IPS-NIHi7 (cell line): ENCODE results near the gene MAGI1.
"Not testable (repeated sequence)": the region's sequence is repeated elsewhere in the genome, so short reads cannot be mapped to it uniquely, and the experiment has no call there.

Source experiments
- DNase-seq: peaks from one replicate; pipeline ENCODE4 v3.0.0; 2012; ENCODE audit warnings: mixed read lengths; ENCODE audit errors: extremely low spot score

Gene MAGI1

GRCh38 chr3:65593780-65594752 lies 444.7 kb downstream of the MAGI1 start:
- no peak for DNase-seq

DNA sequence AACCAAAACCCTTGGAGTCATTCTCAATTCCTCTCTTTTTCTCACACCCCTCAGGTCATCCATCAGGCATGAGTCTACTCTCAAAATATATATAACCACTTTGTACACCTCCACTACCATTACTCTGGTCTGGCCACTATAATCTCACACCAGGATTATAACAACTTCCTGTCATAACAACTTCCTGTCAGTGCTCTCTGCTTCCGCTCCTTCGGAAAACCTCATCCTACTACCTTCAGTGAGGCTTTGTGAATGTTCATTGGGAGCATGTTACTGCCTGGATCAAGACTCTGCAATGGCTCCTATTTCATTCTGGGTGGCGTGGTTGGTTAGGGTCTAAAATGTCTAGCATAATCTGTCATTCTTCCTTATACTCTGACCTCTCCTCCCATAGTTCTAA lies 447.4 kb downstream of the MAGI1 start:
- no peak for DNase-seq

- no peak for DNase-seq
Measured at GRCh38 chr3:65588884-65589283, 449.8 kb downstream of the MAGI1 start.

GRCh38 chr3:65587650-65588439 lies 450.9 kb downstream of the MAGI1 start:
- no peak for DNase-seq

- no peak for DNase-seq
Measured at GRCh38 chr3:65584913-65585312, 453.8 kb downstream of the MAGI1 start.

DNA sequence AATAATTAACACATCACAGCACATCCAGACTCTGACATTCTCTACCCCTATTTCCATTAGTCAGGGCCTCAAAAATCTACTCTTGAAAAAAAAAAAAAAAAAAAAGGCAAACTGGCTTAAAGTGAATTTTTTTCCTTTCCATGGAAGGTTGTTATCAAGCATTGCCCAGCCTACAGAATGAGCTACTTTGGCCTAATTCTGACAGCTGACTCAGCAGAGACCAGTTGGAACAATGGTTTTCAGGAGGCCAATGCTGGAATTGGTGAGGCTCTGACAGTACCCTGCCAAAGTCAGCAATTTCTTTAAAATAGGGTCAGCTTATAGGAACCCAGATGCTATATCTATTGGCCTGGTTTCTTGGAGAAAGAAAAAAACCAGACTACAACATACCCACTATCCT lies 454.7 kb downstream of the MAGI1 start:
- no peak for DNase-seq

GRCh38 chr3:65583188-65583587 lies 455.5 kb downstream of the MAGI1 start:
- DNase-seq = no peak

DNA sequence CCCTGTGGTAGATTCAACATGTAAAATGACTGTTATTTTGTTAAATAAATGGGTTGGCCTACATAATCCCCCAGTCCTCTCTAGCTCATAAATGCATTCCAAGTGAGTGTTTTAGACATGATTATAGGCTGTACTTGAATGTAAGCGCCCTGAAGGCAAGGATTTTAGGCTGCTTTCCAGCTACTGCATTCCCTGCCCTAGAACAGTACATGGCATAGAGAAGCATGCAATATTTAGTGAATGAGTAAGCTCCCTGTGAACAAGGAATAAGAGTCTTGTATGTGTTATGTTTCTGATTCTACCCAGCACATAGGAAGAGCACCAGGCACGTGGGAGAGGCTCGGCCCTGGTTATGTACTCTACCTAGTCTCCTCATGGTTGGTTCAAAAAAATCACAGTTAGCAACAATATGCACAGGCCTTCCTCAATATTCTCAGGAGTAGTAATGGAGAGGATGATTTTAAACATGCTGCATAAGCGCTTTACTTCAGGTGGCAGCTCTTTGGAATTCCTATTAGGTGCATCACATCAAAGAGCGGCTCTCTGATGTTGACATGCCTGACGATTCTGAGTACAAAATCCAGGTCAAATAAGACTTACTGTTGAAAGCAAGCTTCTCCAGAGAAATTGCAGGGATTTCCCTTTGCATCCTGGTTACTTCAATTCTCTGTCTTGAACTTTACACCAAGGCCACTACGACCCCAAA lies 456.6 kb downstream of the MAGI1 start:
- DNase-seq = no peak

DNA sequence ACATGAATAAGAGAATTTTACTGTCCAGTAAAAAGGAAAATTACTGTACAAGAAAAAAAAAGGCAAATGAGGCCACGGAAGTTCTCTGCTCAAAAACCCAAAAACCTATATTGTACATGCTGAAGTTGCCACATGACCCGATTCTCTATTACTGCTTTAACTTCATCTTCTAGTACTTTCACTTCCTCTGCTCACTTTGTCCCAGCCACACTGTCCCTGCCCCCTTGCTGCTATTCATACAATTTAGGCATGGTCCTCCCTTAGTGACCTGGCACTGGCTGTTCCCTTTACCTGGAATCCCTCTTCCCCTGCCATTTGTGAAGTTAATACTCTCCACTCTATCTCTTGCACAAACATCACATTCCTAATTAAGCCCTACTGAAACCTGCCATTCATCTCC lies 457.4 kb downstream of the MAGI1 start:
- DNase-seq = no peak

DNA sequence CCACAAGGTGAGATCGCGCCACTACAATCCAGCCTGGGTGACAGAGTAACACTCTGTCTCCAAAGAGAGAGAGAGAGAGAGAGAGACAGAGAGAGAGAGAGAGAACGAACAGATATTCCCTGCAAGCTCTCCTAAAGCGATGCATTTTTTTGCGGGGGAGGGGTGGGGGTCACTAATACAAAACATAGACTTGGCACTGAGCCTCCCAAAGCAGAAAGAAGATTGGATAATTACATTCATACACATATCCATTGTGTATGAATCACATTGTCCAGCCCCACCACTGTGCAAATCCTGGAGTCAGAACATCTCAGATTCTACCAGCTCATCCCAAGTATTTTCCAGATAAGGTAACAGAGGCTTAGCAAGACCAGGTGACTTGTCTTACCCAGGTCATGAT lies 459.9 kb downstream of the MAGI1 start:
- DNase-seq = no peak

DNA sequence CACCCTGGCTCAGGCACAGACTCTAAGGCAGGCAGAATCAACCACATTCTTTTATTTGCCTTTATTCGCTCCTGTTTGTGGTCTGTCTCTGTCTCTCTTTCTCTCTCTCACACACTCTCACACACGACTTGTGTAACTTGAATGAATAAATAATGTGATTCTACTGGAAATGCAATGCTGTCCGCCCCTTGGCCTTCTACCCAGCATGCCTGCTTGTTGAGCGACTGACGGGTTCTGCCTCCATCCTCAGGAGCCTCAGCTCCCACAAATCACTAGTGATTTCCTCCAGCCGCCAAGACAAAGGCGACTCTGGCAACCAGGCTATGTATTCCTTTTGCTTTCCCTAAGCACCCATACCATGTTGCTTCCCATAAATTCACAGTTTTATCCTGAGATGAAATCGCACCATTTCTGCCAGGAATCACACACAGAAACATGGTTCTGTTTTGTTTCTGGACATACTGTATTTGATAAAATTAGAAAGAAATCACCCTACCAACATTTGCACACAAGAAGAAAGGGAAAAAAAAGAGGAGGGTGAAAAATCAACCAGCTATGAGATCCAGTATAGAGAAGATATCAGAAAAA lies 460.8 kb downstream of the MAGI1 start:
- no peak for DNase-seq

- no peak for DNase-seq
Measured at GRCh38 chr3:65576966-65577365, 461.8 kb downstream of the MAGI1 start.

GRCh38 chr3:65576228-65576627 lies 462.5 kb downstream of the MAGI1 start:
- no peak for DNase-seq

DNA sequence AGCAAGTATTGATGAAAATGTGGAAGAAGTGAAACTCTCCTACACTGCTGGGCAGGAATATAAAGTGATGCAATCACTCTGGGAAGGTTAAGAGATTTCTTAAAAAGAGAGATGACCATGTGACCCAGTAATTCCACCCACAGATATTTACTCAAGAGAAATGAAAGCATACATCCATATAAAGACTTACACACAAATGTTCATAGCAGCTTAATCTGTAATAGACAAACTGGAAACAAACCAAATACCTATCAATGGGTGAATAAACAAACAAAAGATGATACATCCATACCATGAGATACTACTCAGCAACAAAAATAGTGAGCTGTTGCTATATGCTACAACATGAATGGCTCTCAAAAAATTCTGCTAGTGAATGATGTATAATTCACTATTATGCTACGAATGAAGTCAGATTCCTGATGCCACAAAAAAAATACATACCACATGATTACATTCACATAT lies 463.3 kb downstream of the MAGI1 start:
- DNase-seq = no peak

DNA sequence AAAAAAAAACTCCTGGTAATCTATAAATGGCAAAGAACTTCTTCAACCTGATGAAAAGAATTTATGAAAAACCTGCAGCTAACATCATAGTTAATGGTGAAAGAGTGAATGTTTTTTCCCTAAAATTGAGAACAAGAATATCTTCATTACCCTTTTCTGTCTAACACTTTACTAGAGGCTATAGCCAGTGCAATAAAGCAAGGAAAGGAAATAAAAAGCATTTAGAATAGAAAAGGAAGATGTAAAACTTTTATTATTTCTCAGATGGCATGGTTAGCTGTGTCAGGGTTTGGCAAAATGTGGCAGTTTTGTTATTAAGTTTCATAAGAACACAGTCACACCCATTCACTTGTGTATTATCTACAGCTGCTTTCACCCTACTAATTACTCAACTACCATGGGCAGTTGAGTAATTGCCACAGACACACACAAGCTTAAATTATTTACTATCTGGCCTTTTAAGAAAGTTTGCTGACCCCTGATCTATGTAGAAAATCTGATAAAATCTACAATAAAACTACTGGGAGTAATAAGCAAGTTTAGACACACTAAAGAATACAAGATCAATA lies 465.1 kb downstream of the MAGI1 start:
- no peak for DNase-seq

DNA sequence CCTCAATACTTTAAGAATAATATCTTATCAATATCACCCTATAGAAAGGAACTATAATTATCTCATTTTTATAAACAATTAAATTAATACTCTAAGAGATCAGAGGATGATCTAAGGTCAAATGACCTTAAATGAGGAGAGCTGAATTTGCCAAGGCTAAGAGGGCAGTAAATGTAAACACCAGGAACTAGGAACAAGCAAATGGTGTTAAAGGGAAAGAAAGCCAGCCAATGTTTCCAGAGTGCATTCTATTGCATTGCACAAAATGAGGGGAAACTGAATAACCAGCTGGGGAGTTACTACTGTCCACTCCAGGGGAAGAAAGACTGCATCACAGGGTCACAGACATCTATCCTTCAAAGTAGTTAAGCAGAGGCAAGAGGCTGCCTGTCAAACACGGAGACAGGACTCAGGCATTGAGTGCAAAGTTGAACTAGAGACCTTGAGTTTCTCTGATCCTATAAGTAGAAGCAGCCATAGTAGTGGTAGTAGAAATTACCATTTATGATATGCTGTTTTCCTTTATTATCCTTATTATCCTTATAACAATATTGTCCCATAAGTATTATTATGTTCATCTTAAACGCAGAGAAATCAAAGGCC lies 466.4 kb downstream of the MAGI1 start:
- no peak for DNase-seq

GRCh38 chr3:65569845-65570405 lies 468.8 kb downstream of the MAGI1 start:
- no peak for DNase-seq

- no peak for DNase-seq
Measured at GRCh38 chr3:65569129-65569528, 469.6 kb downstream of the MAGI1 start.

GRCh38 chr3:65568497-65568896 lies 470.2 kb downstream of the MAGI1 start:
- no peak for DNase-seq

DNA sequence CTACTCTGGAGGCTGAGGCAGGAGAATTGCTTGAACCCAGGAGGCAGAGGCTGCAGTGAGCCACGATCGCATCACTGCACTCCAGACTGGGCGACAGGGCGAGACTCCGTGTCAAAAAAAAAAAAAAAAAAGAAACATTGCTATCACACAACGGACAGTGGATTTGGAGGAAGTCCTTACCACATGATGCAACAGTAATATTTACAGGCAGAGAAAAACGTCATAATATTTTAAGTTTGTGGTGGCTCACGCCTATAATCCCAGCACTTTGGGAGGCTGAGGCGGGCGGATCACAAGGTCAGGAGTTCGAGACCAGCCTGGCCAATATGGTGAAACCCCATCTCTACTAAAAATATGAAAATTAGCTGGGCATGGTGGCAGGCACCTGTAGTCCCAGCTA lies 473.0 kb downstream of the MAGI1 start:
- DNase-seq = not testable (repeated sequence)

GRCh38 chr3:65564483-65564882 lies 474.2 kb downstream of the MAGI1 start:
- no peak for DNase-seq
